Dermis blood vessel endothelial cell (primary cell): ENCODE measurements around the gene HERPUD1. TPM values are rescaled to one million over a fixed set of nuclear protein-coding genes. Genes with fewer than 3 reads are reported as not detected.
"Not testable (repeated sequence)": the region's sequence is repeated elsewhere in the genome, so short reads cannot be mapped to it uniquely, and the experiment has no call there.

Source experiments
- DNase-seq: peaks from one replicate; pipeline ENCODE4 v3.0.0; 2010
- total RNA-seq: library from RNA; depleted of rRNA; stranded (reverse); fragments of >200 nt; gene quantifications from 2 replicates; pipeline ENCODE4 v1.2.3, GENCODE V29; 2014

The HERPUD1 gene
- total RNA-seq, 1 donor from 2014 or later: 88.0 TPM

- DNase-seq: no peak
Observed at GRCh38 chr16:56983211-56983751, 51.3 kb downstream of the HERPUD1 start.

- no peak for DNase-seq
Observed at GRCh38 chr16:56984639-56985038, 52.7 kb downstream of the HERPUD1 start.

GRCh38 chr16:56985288-56985961 lies 53.5 kb downstream of the HERPUD1 start:
- peak; percentile 87 for DNase-seq

- no peak for DNase-seq
Observed at GRCh38 chr16:56985962-56986360, 54.0 kb downstream of the HERPUD1 start.

GRCh38 chr16:56986361-56986760 lies 54.4 kb downstream of the HERPUD1 start:
- peak; percentile 66 for DNase-seq

GRCh38 chr16:56986908-56987307 lies 55.0 kb downstream of the HERPUD1 start:
- not testable (repeated sequence) for DNase-seq

- no peak for DNase-seq
Observed at GRCh38 chr16:56987692-56988091, 55.8 kb downstream of the HERPUD1 start.

- DNase-seq: peak; percentile 10
Observed at GRCh38 chr16:56988161-56988947, 56.4 kb downstream of the HERPUD1 start.

- peak; percentile 89 for DNase-seq
Observed at GRCh38 chr16:56988948-56989945, 57.3 kb downstream of the HERPUD1 start, which contains the start of gene NLRC5. Gene NLRC5, plus strand, starts transcription at chr16:56989557. Its CDS starts 31,156 bp downstream, at chr16:57020713.

- no peak for DNase-seq
Observed at GRCh38 chr16:56989988-56990387, 58.0 kb downstream of the HERPUD1 start.

- DNase-seq: no peak
Observed at GRCh38 chr16:56990407-56991286, 58.7 kb downstream of the HERPUD1 start.

- not testable (repeated sequence) for DNase-seq
Observed at GRCh38 chr16:56992431-56992830, 60.5 kb downstream of the HERPUD1 start.

- no peak for DNase-seq
Observed at GRCh38 chr16:56993204-56993603, 61.3 kb downstream of the HERPUD1 start.

- no peak for DNase-seq
Observed at GRCh38 chr16:56994311-56994710, 62.4 kb downstream of the HERPUD1 start.

Other genes with a start within 250 kb of the HERPUD1 start
- gene MT1X, start 249.7 kb upstream of the HERPUD1 start, total RNA-seq: 12.2 and 22.3 TPM in 2 replicates
- 59.7 and 98.4 TPM in 2 replicates for gene NUP93, start 202.0 kb upstream of the HERPUD1 start, total RNA-seq
- gene SLC12A3, start 66.9 kb upstream of the HERPUD1 start, total RNA-seq: not detected in 2 replicates
- 10.9 and 11.4 TPM in 2 replicates for gene CETP, start 29.8 kb downstream of the HERPUD1 start, total RNA-seq
- 25.5 and 34.5 TPM in 2 replicates for gene NLRC5, start 57.4 kb downstream of the HERPUD1 start, total RNA-seq
- gene CPNE2, start 160.4 kb downstream of the HERPUD1 start, total RNA-seq: 73.3 and 92.3 TPM in 2 replicates